HepG2 (cell line): ENCODE data around the gene GRID1. TPM values are rescaled to one million over a fixed set of nuclear protein-coding genes. Genes with fewer than 3 reads are reported as not detected.

Experiments
- HDAC1 ChIP-seq: sonication (generic); formaldehyde crosslinking; IDR thresholded peaks from 2 replicates; pipeline ENCODE4 v1.5.1; 2020; ENCODE audit warnings: mild to moderate bottlenecking, missing genetic modification reagents
- PRDM15 ChIP-seq: sonication (generic); formaldehyde crosslinking; IDR thresholded peaks from 2 replicates; pipeline ENCODE4 v1.4.0; 2020; ENCODE audit warnings: missing genetic modification reagents
- RBM39 ChIP-seq: fragments of 200-400 bp; formaldehyde crosslinking; IDR thresholded peaks from one replicate; pipeline ENCODE4 v1.6.1; 2018; ENCODE audit warnings: antibody characterized with exemption, mild to moderate bottlenecking, low read depth, low read length; ENCODE audit not compliant: poor library complexity, severe bottlenecking
- RNF219 ChIP-seq: sonication (generic); formaldehyde crosslinking; IDR thresholded peaks from 2 replicates; pipeline ENCODE4 v1.5.0; 2020; ENCODE audit warnings: mild to moderate bottlenecking, missing genetic modification reagents
- SMC3 ChIP-seq: IDR thresholded peaks from 2 replicates; pipeline ENCODE4 v1.6.1; 2011; ENCODE audit warnings: low read length, improper control_type of control experiment
- STAG1 ChIP-seq: sonication (generic); formaldehyde crosslinking; IDR thresholded peaks from 2 replicates; pipeline ENCODE4 v1.4.0; 2020; ENCODE audit warnings: missing genetic modification reagents
- TRAFD1 ChIP-seq: sonication (generic); formaldehyde crosslinking; IDR thresholded peaks from 2 replicates; pipeline ENCODE4 v1.5.1; 2020; ENCODE audit warnings: missing genetic modification reagents, mild to moderate bottlenecking, borderline replicate concordance
- TRIM24 ChIP-seq: sonication (generic); formaldehyde crosslinking; IDR thresholded peaks from 2 replicates; pipeline ENCODE4 v1.8.0; 2022; ENCODE audit warnings: mild to moderate bottlenecking, missing genetic modification reagents
- XBP1 ChIP-seq: sonication (generic); formaldehyde crosslinking; IDR thresholded peaks from 2 replicates; pipeline ENCODE4 v1.5.0; 2020; ENCODE audit warnings: missing genetic modification reagents
- ZBTB39 ChIP-seq: sonication (generic); formaldehyde crosslinking; IDR thresholded peaks from 2 replicates; pipeline ENCODE4 v1.5.0; 2020; ENCODE audit warnings: missing genetic modification reagents
- ZNF530 ChIP-seq: sonication (generic); formaldehyde crosslinking; IDR thresholded peaks from 2 replicates; pipeline ENCODE4 v1.5.0; 2020; ENCODE audit warnings: low read depth, mild to moderate bottlenecking, missing genetic modification reagents
- ZNF567 ChIP-seq: sonication (generic); formaldehyde crosslinking; IDR thresholded peaks from 2 replicates; pipeline ENCODE4 v1.8.1; 2023; ENCODE audit warnings: mild to moderate bottlenecking, missing genetic modification reagents, borderline replicate concordance
- ZNF704 ChIP-seq: sonication (generic); formaldehyde crosslinking; IDR thresholded peaks from 2 replicates; pipeline ENCODE4 v1.8.1; 2023; ENCODE audit warnings: mild to moderate bottlenecking, inconsistent platforms, moderate library complexity, missing genetic modification reagents, borderline replicate concordance
- ZNF720 ChIP-seq: sonication (generic); formaldehyde crosslinking; IDR thresholded peaks from 2 replicates; pipeline ENCODE4 v1.4.0; 2020; ENCODE audit warnings: missing genetic modification reagents
- ZNF761 ChIP-seq: sonication (generic); formaldehyde crosslinking; conservative IDR thresholded peaks from 2 replicates; pipeline ENCODE4 v1.4.0; 2020; ENCODE audit warnings: mild to moderate bottlenecking, missing genetic modification reagents
- ZNF768 ChIP-seq: sonication (generic); formaldehyde crosslinking; IDR thresholded peaks from 2 replicates; pipeline ENCODE4 v1.4.0; 2020; ENCODE audit warnings: missing genetic modification reagents
- polyA plus RNA-seq, 8 experiments: library from polyadenylated mRNA; depleted of rRNA in 3 of 8; stranded (reverse) in 7 of 8; unstranded in 1 of 8; fragments of >200 nt; fragmentation: Illumina TruSeq in 4 of 8; extraction: Trizol in 4 of 8; gene quantifications; 2 replicates each; pipeline versions ENCODE4 v1.2.1 to v1.2.3, GENCODE V29; 2011 to 2016; ENCODE audit warnings: low read depth in 4 of 8, missing spikeins in 1 of 8, mixed read lengths in 1 of 8; ENCODE audit not compliant: insufficient read depth in 1 of 8
- total RNA-seq, 5 experiments: library from RNA; depleted of rRNA; stranded (reverse); fragments of >200 nt; fragmentation: Illumina TruSeq; extraction: Trizol; gene quantifications; 2 replicates each; pipeline ENCODE4 v1.2.3, GENCODE V29; 2016; ENCODE audit warnings: low read depth in 1 of 5

Gene GRID1
- total and polyA plus RNA-seq, 2 of the 13 experiments (the other 11 are each of a cell fraction or from before 2014, with no cell fraction given): 0.05 TPM; not detected in 1

- TF ChIP-seq PRDM15 (CRISPR knock-in tag) (no peak), ZBTB39 (CRISPR knock-in tag) (no peak), ZNF720 (CRISPR knock-in tag) (no peak), ZNF530 (no peak), STAG1 (CRISPR knock-in tag) (peak; percentile 42), HDAC1 (CRISPR knock-in tag) (no peak), RNF219 (CRISPR knock-in tag) (no peak), ZNF567 (CRISPR knock-in tag) (no peak), ZNF704 (CRISPR knock-in tag) (no peak), XBP1 (CRISPR knock-in tag) (no peak), SMC3 (peak; percentile 36; the same call in 1 of the 2 replicates), RBM39 (no peak), TRIM24 (CRISPR knock-in tag) (no peak), ZNF761 (no peak), TRAFD1 (no peak), ZNF768 (CRISPR knock-in tag) (peak; percentile 11; the same call in 1 of the 2 replicates)
These were observed 104.5 kb downstream of the GRID1 start (continued) for GRCh38 chr10:86261941-86262687.
